Gastrocnemius medialis (tissue), 4 donors: ENCODE results near the gene GYPC.

Experiments used
- CTCF ChIP-seq, 5 experiments: fragments of 450-650 bp in 3 of 5; fragments of 200-600 bp in 2 of 5; sonication (generic) in 2 of 5; IDR thresholded peaks in 4 of 5; conservative IDR thresholded peaks in 1 of 5; 1 replicate in 4 of 5; 2 replicates in 1 of 5; pipeline ENCODE4 v1.5.1; 2016 to 2019; ENCODE audit warnings: antibody characterized with exemption in 5 of 5, mild to moderate bottlenecking in 3 of 5, moderate library complexity in 3 of 5
- POLR2A ChIP-seq, 2 donors: fragments of 450-650 bp; IDR thresholded peaks; one replicate each; pipeline ENCODE4 v1.6.1; 2017; ENCODE audit warnings: antibody characterized with exemption in 2 of 2, mild to moderate bottlenecking in 2 of 2, moderate library complexity in 2 of 2

GRCh38 chr2:126686286-126686685, 30.3 kb downstream of the GYPC start:
- no peak for TF ChIP-seq CTCF (IDR thresholded peaks at IDR 0.05 in 4 of 5, conservative IDR thresholded peaks at IDR 0.05 in 1 of 5)
- no peak for TF ChIP-seq POLR2A (IDR thresholded peaks at IDR 0.05)
